Heart left ventricle (tissue), 16 donors: ENCODE results near the gene DNPEP. TPM values are rescaled to one million over a fixed set of nuclear protein-coding genes. Genes with fewer than 3 reads are reported as not detected.

Experiments used
- ATAC-seq, 4 donors: fragments of 200-7000 bp; cut with Tn5 transposase; one replicate each; pipeline ENCODE4 v1.9.1; 2020 to 2022; ENCODE audit warnings: moderate library complexity in 4 of 4, mild to moderate bottlenecking in 3 of 4, moderate number of reproducible peaks in 1 of 4
- DNase-seq, 5 donors: peaks; one replicate each; pipeline ENCODE4 v3.0.0-alpha.2; 2020
- H3K27ac ChIP-seq, 12 donors: fragments of 200-600 bp; sonication (generic) in 4 of 12; one replicate each; pipeline versions ENCODE4 v1.5.0 to v1.8.0; 2016 to 2022; ENCODE audit warnings: mild to moderate bottlenecking in 2 of 12
- H3K27me3 ChIP-seq, 9 donors: fragments of 200-600 bp; sonication (generic) in 2 of 9; one replicate each; pipeline versions ENCODE4 v1.5.1 to v1.8.0; 2016 to 2022; ENCODE audit warnings: mild to moderate bottlenecking in 3 of 9
- H3K36me3 ChIP-seq, 9 donors: fragments of 200-600 bp; sonication (generic) in 2 of 9; one replicate each; pipeline versions ENCODE4 v1.5.0 to v1.8.0; 2018 to 2022; ENCODE audit warnings: mild to moderate bottlenecking in 2 of 9
- H3K4me1 ChIP-seq, 12 donors: fragments of 200-600 bp; sonication (generic) in 4 of 12; one replicate each; pipeline versions ENCODE4 v1.5.0 to v1.8.0; 2016 to 2022; ENCODE audit warnings: mild to moderate bottlenecking in 3 of 12
- H3K4me3 ChIP-seq, 12 donors: fragments of 200-600 bp; sonication (generic) in 4 of 12; one replicate each; pipeline versions ENCODE4 v1.5.0 to v1.8.0; 2017 to 2022; ENCODE audit warnings: mild to moderate bottlenecking in 9 of 12, moderate library complexity in 4 of 12
- H3K9me3 ChIP-seq, 12 donors: fragments of 200-600 bp; sonication (generic) in 4 of 12; one replicate each; pipeline versions ENCODE4 v1.5.0 to v1.8.0; 2016 to 2022; ENCODE audit warnings: mild to moderate bottlenecking in 1 of 12
- CTCF ChIP-seq, 12 donors: fragments of 200-600 bp; sonication (generic) in 4 of 12; IDR thresholded peaks; one replicate each; pipeline versions ENCODE4 v1.5.0 to v1.8.0; 2018 to 2022; ENCODE audit warnings: antibody characterized with exemption in 12 of 12, mild to moderate bottlenecking in 5 of 12
- POLR2A ChIP-seq, 2 donors: fragments of 450-650 bp; IDR thresholded peaks; one replicate each; pipeline ENCODE4 v1.6.1; 2017; ENCODE audit warnings: antibody characterized with exemption in 2 of 2, mild to moderate bottlenecking in 2 of 2, moderate library complexity in 2 of 2
- whole genome bisulfite sequencing, 4 donors: extraction: QIAGEN DNeasy Blood & Tissue Kit in 2 of 4; methylation state at CpG; one replicate each; pipeline versions ENCODE4 v1.1.5 to v1.1.7; 2013 to 2018; 5-methylcytosine and 5-hydroxymethylcytosine counted together
- intact Hi-C, 10 donors: fragments of 100-400 bp; cut with DNase I; formaldehyde crosslinking; loops; one replicate each; pipeline versions ENCODE4 v1.11.1 to v1.14.2; 2022
- polyA plus RNA-seq, 2 donors: library from polyadenylated mRNA; stranded (reverse); fragments of 200-250 nt; gene quantifications; one replicate each; pipeline ENCODE4 v1.2.3, GENCODE V29; 2013
- total RNA-seq, 9 donors: library from RNA; depleted of rRNA in 2 of 9; stranded (reverse); fragments of >200 nt in 2 of 9; fragmentation: NEBNext Ultra II Directional in 3 of 9; extraction: Animal tissue kit (Norgen Biotek cat#: 25700) in 3 of 9; gene quantifications; one replicate each; pipeline versions ENCODE4 v1.1.0 to v1.2.4, GENCODE V29; 2016 to 2023
- donor health status: ischemic (EF 13 %, LVEDD 7.1; RV severe dilation, severe dysfunction).
- donor health status: healthy with polysubstance abuse.
- donor health status: DM: no; HTN: yes; CAD: no.
- donor health status: DM: no; HTN: no; CAD: no.
- donor health status: ischemic (EF 25% LVEDD 6.9; RV normal size, moderate dysfunction).
- donor health status: ischemic (EF 25% LVEDD 5.7; RV mildly dilated, moderate dysfunction).
- donor health status: healthy.
- donor health status: DM: yes; HTN: yes; CAD: no.
- donor health status: ischemic (EF 35%, LVEDD 5.7; RV mildly dilated, moderate dysfunction).
- donor health status: nonischemic (EF 11% LVEDD 7.7; RV severe dilation, severe dysfunction).
- donor health status: DM: yes; HTN: yes; CAD: no.
- donor health status: PGD.
- donor health status: ischemic (EF 29% LVEDD 5.4; RV normal size, mild dysfunction).
- donor health status: nonischemic (EF 23%, LVEDD 6.1; RV moderate dilation, normal function).

Gene DNPEP
- total and polyA plus RNA-seq, 11 donors, result 61.3 to 101 (median 71.8) TPM

- peak overlapping the region in 10 of 12 donors; percentile 64 to 99 (median 96) for H3K27ac ChIP-seq
- TF ChIP-seq CTCF (IDR thresholded peaks at IDR 0.05) (no peak), POLR2A (IDR thresholded peaks at IDR 0.05) (peak; percentile 20 to 23)
- H3K4me1 ChIP-seq, result peaks cover 0 to 15% (median 0%) of the 10 kb centered on the region in 12 donors
- H3K4me3 ChIP-seq, result peak overlapping the region in 11 of 12 donors; percentile 35 to 80 (median 64)
- DNase-seq (no peak), ATAC-seq (no peak)
- H3K9me3 ChIP-seq, result no peaks in the 10 kb centered on the region
- H3K27me3 ChIP-seq, result peaks cover 0 to 12% (median 7%) of the 10 kb centered on the region in 9 donors
- 52 to 58% (median 53%) methylated on average over 12 to 14 of the region's 14 CpGs for WGBS, 4 donors
- intact Hi-C loops, result loop anchor here in 1 of 10 donors (10.0 kb wide), 1 partner anchor 211 kb away; no protein-coding TSS in a partner anchor
- H3K36me3 ChIP-seq, result peaks cover 0 to 73% (median 34%) of the 10 kb centered on the region in 9 donors
These were observed 36.1 kb upstream of the DNPEP start for GRCh38 chr2:219423652-219424377.

- intact Hi-C loops, result loop anchor here in 1 of 10 donors (10.0 kb wide), 1 partner anchor 212 kb away; no protein-coding TSS in a partner anchor
- Histone ChIP-seq H3K4me1 (peaks cover 0 to 16% (median 0%) of the 10 kb centered on the region in 12 donors), H3K36me3 (peaks cover 0 to 73% (median 34%) of the 10 kb centered on the region in 9 donors), H3K9me3 (no peaks in the 10 kb centered on the region), H3K27ac (peak overlapping the region in 11 of 12 donors; percentile 58 to 99 (median 96)), H3K4me3 (peak overlapping the region; percentile 15 to 80 (median 63)), H3K27me3 (peaks cover 0 to 20% (median 12%) of the 10 kb centered on the region in 9 donors)
- WGBS, 4 donors, result 38 to 60% (median 49%) methylated on average over 8 of the region's 8 CpGs
- DNase-seq, result no peak
- ATAC-seq, result no peak
- TF ChIP-seq POLR2A (IDR thresholded peaks at IDR 0.05) (no peak), CTCF (IDR thresholded peaks at IDR 0.05) (no peak)
These were observed 35.3 kb upstream of the DNPEP start for GRCh38 chr2:219422952-219423534.

- H3K4me3 ChIP-seq, result peak overlapping the region; percentile 49 to 80 (median 63)
- DNase-seq (no peak), ATAC-seq (no peak)
- H3K27ac ChIP-seq, result peak overlapping the region; percentile 88 to 99 (median 96)
- intact Hi-C loops, result loop anchor here in 2 of 10 donors (2.0 to 10.0 kb wide), 2 partner anchors 17 to 213 kb away; no protein-coding TSS in a partner anchor
- peaks cover 0 to 61% (median 34%) of the 10 kb centered on the region in 9 donors for H3K36me3 ChIP-seq
- TF ChIP-seq POLR2A (IDR thresholded peaks at IDR 0.05) (peak in 1 of 2 donors; percentile 20), CTCF (IDR thresholded peaks at IDR 0.05) (peak in 2 of 12 donors; percentile 12 to 20)
- H3K27me3 ChIP-seq, result peaks cover 0 to 21% (median 15%) of the 10 kb centered on the region in 9 donors
- peaks cover 0 to 32% (median 9%) of the 10 kb centered on the region in 12 donors for H3K4me1 ChIP-seq
- H3K9me3 ChIP-seq, result no peaks in the 10 kb centered on the region
- 48 to 63% (median 52%) methylated on average over 16 to 17 of the region's 17 CpGs for WGBS, 4 donors
These were observed 33.6 kb upstream of the DNPEP start for GRCh38 chr2:219421323-219421722.

- ATAC-seq (no peak), DNase-seq (peak in 1 of 5 donors; percentile 55)
- intact Hi-C loops, result loop anchor here in 2 of 10 donors (2.0 to 10.0 kb wide), 2 partner anchors 16 to 214 kb away; no protein-coding TSS in a partner anchor
- peak overlapping the region; percentile 88 to 99 (median 96) for H3K27ac ChIP-seq
- 62 to 66% (median 65%) methylated on average over 8 of the region's 8 CpGs for WGBS, 4 donors
- H3K36me3 ChIP-seq, result peaks cover 0 to 54% (median 34%) of the 10 kb centered on the region in 9 donors
- H3K27me3 ChIP-seq, result peaks cover 0 to 21% (median 15%) of the 10 kb centered on the region in 9 donors
- H3K9me3 ChIP-seq, result no peaks in the 10 kb centered on the region
- TF ChIP-seq CTCF (IDR thresholded peaks at IDR 0.05), result no peak
- TF ChIP-seq POLR2A (IDR thresholded peaks at IDR 0.05), result no peak
- peaks cover 0 to 38% (median 10%) of the 10 kb centered on the region in 12 donors for H3K4me1 ChIP-seq
- peak overlapping the region; percentile 49 to 80 (median 63) for H3K4me3 ChIP-seq
These were observed 33.0 kb upstream of the DNPEP start for GRCh38 chr2:219420687-219421086.
